DOHH2 (cell line): Measurements from ENCODE around the gene EPB41L5.
"Not testable (repeated sequence)": the region's sequence is repeated elsewhere in the genome, so short reads cannot be mapped to it uniquely, and the experiment has no call there.

Source experiments
- EZH2phosphoT487 ChIP-seq: fragments of 200-600 bp; sonication (generic); IDR thresholded peaks from 2 replicates; pipeline ENCODE4 v1.6.1; 2017; ENCODE audit warnings: borderline replicate concordance, mild to moderate bottlenecking, antibody characterized with exemption, low read length, moderate library complexity, mixed read lengths
- TF ChIP-seq, protein P1 (sequence below): fragments of 200-600 bp; sonication (generic); IDR thresholded peaks from one replicate; pipeline ENCODE4 v1.5.1; 2014; ENCODE audit warnings: antibody characterized with exemption, mild to moderate bottlenecking, low read depth, low read length; ENCODE audit not compliant: poor library complexity, severe bottlenecking

- TF ChIP-seq, protein P1, sequence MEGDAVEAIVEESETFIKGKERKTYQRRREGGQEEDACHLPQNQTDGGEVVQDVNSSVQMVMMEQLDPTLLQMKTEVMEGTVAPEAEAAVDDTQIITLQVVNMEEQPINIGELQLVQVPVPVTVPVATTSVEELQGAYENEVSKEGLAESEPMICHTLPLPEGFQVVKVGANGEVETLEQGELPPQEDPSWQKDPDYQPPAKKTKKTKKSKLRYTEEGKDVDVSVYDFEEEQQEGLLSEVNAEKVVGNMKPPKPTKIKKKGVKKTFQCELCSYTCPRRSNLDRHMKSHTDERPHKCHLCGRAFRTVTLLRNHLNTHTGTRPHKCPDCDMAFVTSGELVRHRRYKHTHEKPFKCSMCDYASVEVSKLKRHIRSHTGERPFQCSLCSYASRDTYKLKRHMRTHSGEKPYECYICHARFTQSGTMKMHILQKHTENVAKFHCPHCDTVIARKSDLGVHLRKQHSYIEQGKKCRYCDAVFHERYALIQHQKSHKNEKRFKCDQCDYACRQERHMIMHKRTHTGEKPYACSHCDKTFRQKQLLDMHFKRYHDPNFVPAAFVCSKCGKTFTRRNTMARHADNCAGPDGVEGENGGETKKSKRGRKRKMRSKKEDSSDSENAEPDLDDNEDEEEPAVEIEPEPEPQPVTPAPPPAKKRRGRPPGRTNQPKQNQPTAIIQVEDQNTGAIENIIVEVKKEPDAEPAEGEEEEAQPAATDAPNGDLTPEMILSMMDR = not testable (repeated sequence)
- not testable (repeated sequence) for TF ChIP-seq EZH2phosphoT487
Observed at GRCh38 chr2:120022505-120022904, 9.6 kb downstream of the EPB41L5 start.
